GM23248 (cell line): Measurements from ENCODE around the gene EIF4G2.

Experiments used
- EZH2 ChIP-seq: fragments of 200-600 bp; sonication (generic); IDR thresholded peaks from 2 replicates; pipeline ENCODE4 v1.6.1; 2018; ENCODE audit warnings: antibody characterized with exemption, mild to moderate bottlenecking; ENCODE audit not compliant: insufficient read depth, poor library complexity, severe bottlenecking
- EZH2phosphoT487 ChIP-seq: fragments of 200-600 bp; sonication (generic); IDR thresholded peaks from 2 replicates; pipeline ENCODE4 v1.6.1; 2018; ENCODE audit warnings: antibody characterized with exemption, moderate library complexity, mild to moderate bottlenecking, low read depth; ENCODE audit not compliant: insufficient read depth

DNA sequence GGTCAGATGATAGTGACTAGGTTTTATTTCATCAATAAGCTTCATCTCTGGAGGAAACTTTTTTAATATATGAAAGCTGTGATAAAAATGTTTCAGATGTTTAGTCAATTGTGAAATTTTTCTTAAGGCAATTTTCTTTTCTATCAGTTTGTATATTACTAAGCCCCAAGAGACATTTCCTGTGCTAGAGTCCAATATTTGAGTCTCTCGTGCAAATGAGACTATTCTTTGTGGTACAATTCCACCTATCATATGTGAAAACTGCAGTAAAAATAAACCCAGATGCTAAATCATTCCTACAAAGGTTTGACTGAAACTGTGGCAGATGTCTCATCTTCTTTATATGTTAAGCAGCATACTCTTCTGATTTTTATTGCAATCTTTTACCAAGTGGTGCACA, 29.6 kb downstream of the EIF4G2 start:
- no peak for TF ChIP-seq EZH2phosphoT487
- TF ChIP-seq EZH2: no peak
